ENCODE data around the gene AAGAB. TPM values are rescaled to one million over a fixed set of nuclear protein-coding genes. Genes with fewer than 3 reads are reported as not detected.
"Not testable (repeated sequence)": the region's sequence is repeated elsewhere in the genome, so short reads cannot be mapped to it uniquely, and the experiment has no call there.

Gene AAGAB
- total RNA-seq, 1 donor from 2014 or later = 68.0 TPM

GRCh38 chr15:67296684-67297083 lies 42.2 kb upstream of the AAGAB start:
- H3K4me1 Mint-ChIP-seq = peaks cover 6% of the 10 kb centered on the region
- H2AFZ ChIP-seq (replicated peaks) = peak overlapping the region; percentile 27
- H3K27me3 ChIP-seq = no peaks in the 10 kb centered on the region
- H3K4me2 ChIP-seq = peak overlapping the region; percentile 2
- H3K36me3 Mint-ChIP-seq = no peaks in the 10 kb centered on the region
- DNase-seq (ENCODE audit: low spot score) = no peak
- H3K4me1 ChIP-seq = peaks cover 11% of the 10 kb centered on the region
- TF ChIP-seq EZH2phosphoT487 (IDR thresholded peaks at IDR 0.05) (no peak), EZH2 (IDR thresholded peaks at IDR 0.05) (no peak), CTCF (IDR thresholded peaks at IDR 0.05) (no peak)
- no peak overlapping the region for H3K4me3 Mint-ChIP-seq
- no peaks in the 10 kb centered on the region for H3F3A ChIP-seq (ENCODE audit: low read depth)
- no peak overlapping the region for H3K27ac Mint-ChIP-seq
- H3K27ac ChIP-seq = no peak overlapping the region
- no peaks in the 10 kb centered on the region for H3K27me3 Mint-ChIP-seq (ENCODE audit: insufficient read depth, low read depth)
- H3K9me3 Mint-ChIP-seq = no peaks in the 10 kb centered on the region
- no peak overlapping the region for H3K9ac ChIP-seq
- no peaks in the 10 kb centered on the region for H3K36me3 ChIP-seq
- H4K20me1 ChIP-seq (ENCODE audit: low read depth) = no peaks in the 10 kb centered on the region
- no peaks in the 10 kb centered on the region for H3K79me2 ChIP-seq (ENCODE audit: low read depth)
- H3K9me3 ChIP-seq (ENCODE audit: low read depth) = no peaks in the 10 kb centered on the region
- no peak overlapping the region for H3K4me3 ChIP-seq

DNA sequence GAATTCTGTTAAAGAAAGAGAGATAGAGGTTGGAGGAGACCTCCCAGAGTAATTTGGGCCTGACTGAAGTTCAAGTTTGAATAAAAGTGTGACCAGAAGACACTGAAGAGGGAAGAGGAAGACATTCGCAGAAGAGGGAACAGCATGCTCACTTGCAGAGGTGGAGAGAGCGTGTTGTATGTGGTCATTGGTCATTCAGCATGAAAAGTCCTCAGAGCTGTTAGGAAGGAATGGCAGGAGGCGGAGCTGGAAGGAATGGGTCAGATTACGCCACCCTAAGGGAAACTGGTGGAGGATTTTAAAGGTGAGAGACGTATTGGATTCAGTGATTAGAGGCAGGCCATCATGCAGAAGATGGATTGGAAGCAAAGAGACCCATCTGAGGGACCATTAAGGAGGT lies 41.7 kb upstream of the AAGAB start:
- Histone ChIP-seq H3K4me3 (no peak overlapping the region), H4K20me1 (ENCODE audit: low read depth) (no peaks in the 10 kb centered on the region), H3K36me3 (no peaks in the 10 kb centered on the region), H2AFZ (replicated peaks) (peak overlapping the region; percentile 27), H3F3A (ENCODE audit: low read depth) (no peaks in the 10 kb centered on the region), H3K27ac (no peak overlapping the region), H3K27me3 (no peaks in the 10 kb centered on the region), H3K79me2 (ENCODE audit: low read depth) (no peaks in the 10 kb centered on the region), H3K9ac (no peak overlapping the region), H3K4me1 (peaks cover 11% of the 10 kb centered on the region), H3K9me3 (ENCODE audit: low read depth) (no peaks in the 10 kb centered on the region), H3K4me2 (peak overlapping the region; percentile 2)
- Mint-ChIP-seq H3K36me3 (no peaks in the 10 kb centered on the region), H3K9me3 (no peaks in the 10 kb centered on the region), H3K4me3 (no peak overlapping the region), H3K27me3 (ENCODE audit: insufficient read depth, low read depth) (no peaks in the 10 kb centered on the region), H3K4me1 (peaks cover 6% of the 10 kb centered on the region), H3K27ac (no peak overlapping the region)
- DNase-seq (ENCODE audit: low spot score) = peak; percentile 36
- TF ChIP-seq EZH2 (IDR thresholded peaks at IDR 0.05) (no peak), EZH2phosphoT487 (IDR thresholded peaks at IDR 0.05) (no peak), CTCF (IDR thresholded peaks at IDR 0.05) (no peak)

GRCh38 chr15:67290319-67290718 lies 35.9 kb upstream of the AAGAB start:
- no peak overlapping the region for H3K9ac ChIP-seq
- H3K9me3 ChIP-seq (ENCODE audit: low read depth) = peaks cover 5% of the 10 kb centered on the region
- no peak overlapping the region for H3K4me3 ChIP-seq
- no peak overlapping the region for H3K27ac Mint-ChIP-seq
- H4K20me1 ChIP-seq (ENCODE audit: low read depth) = no peaks in the 10 kb centered on the region
- H3K4me3 Mint-ChIP-seq = no peak overlapping the region
- no peak for TF ChIP-seq EZH2phosphoT487 (IDR thresholded peaks at IDR 0.05)
- TF ChIP-seq EZH2 (IDR thresholded peaks at IDR 0.05) = no peak
- no peak for TF ChIP-seq CTCF (IDR thresholded peaks at IDR 0.05)
- no peaks in the 10 kb centered on the region for H3K27me3 Mint-ChIP-seq (ENCODE audit: insufficient read depth, low read depth)
- H3K36me3 ChIP-seq = no peaks in the 10 kb centered on the region
- no peaks in the 10 kb centered on the region for H3K79me2 ChIP-seq (ENCODE audit: low read depth)
- no peaks in the 10 kb centered on the region for H3F3A ChIP-seq (ENCODE audit: low read depth)
- no peak overlapping the region for H3K27ac ChIP-seq
- no peaks in the 10 kb centered on the region for H3K27me3 ChIP-seq
- peaks cover 1% of the 10 kb centered on the region for H3K36me3 Mint-ChIP-seq
- peaks cover 8% of the 10 kb centered on the region for H3K9me3 Mint-ChIP-seq
- no peak overlapping the region for H2AFZ ChIP-seq (replicated peaks)
- H3K4me1 Mint-ChIP-seq = no peaks in the 10 kb centered on the region
- H3K4me2 ChIP-seq = no peak overlapping the region
- no peaks in the 10 kb centered on the region for H3K4me1 ChIP-seq
- no peak for DNase-seq (ENCODE audit: low spot score)

DNA sequence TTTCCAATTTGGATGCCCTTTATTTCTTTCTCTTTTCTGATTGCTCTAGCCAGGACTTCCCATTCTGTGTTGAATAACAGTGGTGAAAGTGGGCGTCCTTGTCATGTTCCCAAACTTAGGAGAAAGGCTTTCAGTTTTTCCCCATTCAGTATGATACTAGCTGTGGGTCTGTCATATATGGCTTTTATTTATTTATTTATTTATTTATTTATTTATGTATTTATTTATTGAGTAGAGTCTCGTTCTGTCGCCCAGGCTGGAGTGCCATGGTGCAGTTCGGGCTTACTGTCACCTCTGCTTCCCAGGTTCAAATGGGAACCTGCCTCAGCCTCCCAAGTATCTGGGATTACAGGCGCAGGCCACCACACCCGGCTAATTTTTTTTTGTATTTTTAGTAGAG lies 31.9 kb upstream of the AAGAB start:
- DNase-seq (ENCODE audit: low spot score); H3K4me3 ChIP-seq; H3K4me1 Mint-ChIP-seq; H3K27ac ChIP-seq; H3K36me3 Mint-ChIP-seq; H3K79me2 ChIP-seq (ENCODE audit: low read depth); H3K27me3 ChIP-seq; H3F3A ChIP-seq (ENCODE audit: low read depth); H3K36me3 ChIP-seq; H3K4me2 ChIP-seq; H3K27ac Mint-ChIP-seq; H3K4me3 Mint-ChIP-seq; H3K9ac ChIP-seq; H4K20me1 ChIP-seq (ENCODE audit: low read depth); H3K4me1 ChIP-seq; H3K9me3 ChIP-seq (ENCODE audit: low read depth); H3K27me3 Mint-ChIP-seq (ENCODE audit: insufficient read depth, low read depth); H2AFZ ChIP-seq (replicated peaks): not testable (repeated sequence)
- peaks cover 13% of the 10 kb centered on the region for H3K9me3 Mint-ChIP-seq

DNA sequence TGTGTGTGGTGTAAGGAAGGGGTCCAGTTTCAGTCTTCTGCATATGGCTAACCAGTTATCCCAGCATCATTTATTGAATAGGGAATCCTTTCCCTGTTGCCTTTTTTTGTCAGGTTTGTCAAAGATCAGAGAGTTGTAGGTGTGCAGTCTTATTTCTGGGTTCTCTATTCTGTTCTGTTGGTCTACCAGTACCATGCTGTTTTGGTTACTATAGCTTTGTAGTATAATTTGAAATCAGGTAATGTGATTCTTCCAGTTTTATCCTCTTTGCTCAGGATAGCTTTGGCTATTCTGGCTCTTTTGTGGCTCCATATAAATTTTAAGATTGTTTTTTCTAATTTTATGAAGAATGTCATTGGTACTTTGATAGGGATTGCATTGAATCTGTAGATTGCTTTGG lies 31.2 kb upstream of the AAGAB start:
- H3K27ac Mint-ChIP-seq, H3K27ac ChIP-seq: not testable (repeated sequence)
- H3K9me3 Mint-ChIP-seq = peaks cover 13% of the 10 kb centered on the region

More for the DNA sequence above, 31.2 kb upstream of the AAGAB start:
- not testable (repeated sequence) for H3K9me3 ChIP-seq (ENCODE audit: low read depth); H3K4me3 Mint-ChIP-seq; H3K36me3 Mint-ChIP-seq; H3K4me3 ChIP-seq; H3K4me1 ChIP-seq; H3K79me2 ChIP-seq (ENCODE audit: low read depth); H2AFZ ChIP-seq (replicated peaks); H3K27me3 Mint-ChIP-seq (ENCODE audit: insufficient read depth, low read depth); H3K4me1 Mint-ChIP-seq; DNase-seq (ENCODE audit: low spot score); H3K9ac ChIP-seq; H3K36me3 ChIP-seq; H4K20me1 ChIP-seq (ENCODE audit: low read depth); H3K27me3 ChIP-seq; H3K4me2 ChIP-seq
- peaks cover 10% of the 10 kb centered on the region for H3F3A ChIP-seq (ENCODE audit: low read depth)
